ENCODE results near the gene MRFAP1L1.

Gene MRFAP1L1

GRCh38 chr4:6742507-6742906, 32.8 kb upstream of the MRFAP1L1 start:
- Histone ChIP-seq H3K36me3 (ENCODE audit: insufficient read depth, low read length) (no peaks in the 10 kb centered on the region), H3K79me2 (ENCODE audit: insufficient read depth, low read length) (no peaks in the 10 kb centered on the region), H3F3A (ENCODE audit: insufficient read depth, low read length) (no peaks in the 10 kb centered on the region), H3K4me1 (ENCODE audit: insufficient read depth, low read length, severe bottlenecking) (no peaks in the 10 kb centered on the region), H3K9ac (ENCODE audit: low read length) (no peak overlapping the region), H2AFZ (ENCODE audit: low read length) (no peak overlapping the region), H4K20me1 (ENCODE audit: insufficient read depth, low read length) (no peaks in the 10 kb centered on the region), H3K27me3 (ENCODE audit: insufficient read depth, low read length) (no peaks in the 10 kb centered on the region), H3K4me2 (ENCODE audit: low read length) (no peak overlapping the region), H3K27ac (ENCODE audit: low read depth, low read length, poor library complexity, severe bottlenecking) (no peak overlapping the region), H3K9me3 (ENCODE audit: low read length) (no peaks in the 10 kb centered on the region), H3K9me2 (ENCODE audit: low read depth, low read length) (no peaks in the 10 kb centered on the region), H3K4me3 (ENCODE audit: low read depth, low read length, poor library complexity, severe bottlenecking) (no peak overlapping the region)
- TF ChIP-seq CTCF (IDR thresholded peaks at IDR 0.05; ENCODE audit: low read length) (no peak), EZH2 (IDR thresholded peaks at IDR 0.05; ENCODE audit: borderline replicate concordance, low read length) (no peak)

- Histone ChIP-seq H3K27me3 (ENCODE audit: insufficient read depth, low read length) (no peaks in the 10 kb centered on the region), H3K9me3 (ENCODE audit: low read length) (no peaks in the 10 kb centered on the region), H3K4me2 (ENCODE audit: low read length) (no peak overlapping the region), H3K27ac (ENCODE audit: low read depth, low read length, poor library complexity, severe bottlenecking) (no peak overlapping the region), H3F3A (ENCODE audit: insufficient read depth, low read length) (no peaks in the 10 kb centered on the region), H3K36me3 (ENCODE audit: insufficient read depth, low read length) (no peaks in the 10 kb centered on the region), H2AFZ (ENCODE audit: low read length) (no peak overlapping the region), H3K9ac (ENCODE audit: low read length) (no peak overlapping the region), H3K79me2 (ENCODE audit: insufficient read depth, low read length) (no peaks in the 10 kb centered on the region), H3K4me3 (ENCODE audit: low read depth, low read length, poor library complexity, severe bottlenecking) (no peak overlapping the region), H4K20me1 (ENCODE audit: insufficient read depth, low read length) (no peaks in the 10 kb centered on the region), H3K9me2 (ENCODE audit: low read depth, low read length) (no peaks in the 10 kb centered on the region), H3K4me1 (ENCODE audit: insufficient read depth, low read length, severe bottlenecking) (no peaks in the 10 kb centered on the region)
- no peak for TF ChIP-seq EZH2 (IDR thresholded peaks at IDR 0.05; ENCODE audit: borderline replicate concordance, low read length)
- TF ChIP-seq CTCF (IDR thresholded peaks at IDR 0.05; ENCODE audit: low read length), result no peak
Observed at GRCh38 chr4:6740347-6740746, 30.7 kb upstream of the MRFAP1L1 start.

- H3F3A ChIP-seq (ENCODE audit: insufficient read depth, low read length), result no peaks in the 10 kb centered on the region
- H3K4me3 ChIP-seq (ENCODE audit: low read depth, low read length, poor library complexity, severe bottlenecking), result no peak overlapping the region
- H2AFZ ChIP-seq (ENCODE audit: low read length), result no peak overlapping the region
- H3K27ac ChIP-seq (ENCODE audit: low read depth, low read length, poor library complexity, severe bottlenecking), result no peak overlapping the region
- H3K27me3 ChIP-seq (ENCODE audit: insufficient read depth, low read length), result no peaks in the 10 kb centered on the region
- H3K9ac ChIP-seq (ENCODE audit: low read length), result no peak overlapping the region
- no peaks in the 10 kb centered on the region for H3K9me2 ChIP-seq (ENCODE audit: low read depth, low read length)
- no peak for TF ChIP-seq CTCF (IDR thresholded peaks at IDR 0.05; ENCODE audit: low read length)
- no peak for TF ChIP-seq EZH2 (IDR thresholded peaks at IDR 0.05; ENCODE audit: borderline replicate concordance, low read length)
- no peak overlapping the region for H3K4me2 ChIP-seq (ENCODE audit: low read length)
- no peaks in the 10 kb centered on the region for H3K36me3 ChIP-seq (ENCODE audit: insufficient read depth, low read length)
- no peaks in the 10 kb centered on the region for H3K4me1 ChIP-seq (ENCODE audit: insufficient read depth, low read length, severe bottlenecking)
- no peaks in the 10 kb centered on the region for H3K9me3 ChIP-seq (ENCODE audit: low read length)
- no peaks in the 10 kb centered on the region for H4K20me1 ChIP-seq (ENCODE audit: insufficient read depth, low read length)
- H3K79me2 ChIP-seq (ENCODE audit: insufficient read depth, low read length), result no peaks in the 10 kb centered on the region
Observed at GRCh38 chr4:6739920-6740319, 30.3 kb upstream of the MRFAP1L1 start.

All from OCI-LY1 (cell line).